ENCODE results near the gene SGTA.

The SGTA gene

GRCh38 chr19:2762783-2763496 is 20.1 kb downstream of the SGTA start:
- Histone ChIP-seq H3K27ac (ENCODE audit: low read depth, low read length, poor library complexity, severe bottlenecking) (no peak overlapping the region), H3K9me2 (ENCODE audit: low read depth, low read length) (no peaks in the 10 kb centered on the region), H3K36me3 (ENCODE audit: insufficient read depth, low read length) (peaks cover 82% of the 10 kb centered on the region), H3K4me2 (ENCODE audit: low read length) (no peak overlapping the region), H4K20me1 (ENCODE audit: insufficient read depth, low read length) (no peaks in the 10 kb centered on the region), H3K4me1 (ENCODE audit: insufficient read depth, low read length, severe bottlenecking) (no peaks in the 10 kb centered on the region), H3K79me2 (ENCODE audit: insufficient read depth, low read length) (no peaks in the 10 kb centered on the region), H2AFZ (ENCODE audit: low read length) (no peak overlapping the region), H3K9ac (ENCODE audit: low read length) (no peak overlapping the region), H3K27me3 (ENCODE audit: insufficient read depth, low read length) (no peaks in the 10 kb centered on the region), H3F3A (ENCODE audit: insufficient read depth, low read length) (no peaks in the 10 kb centered on the region), H3K9me3 (ENCODE audit: low read length) (no peaks in the 10 kb centered on the region), H3K4me3 (ENCODE audit: low read depth, low read length, poor library complexity, severe bottlenecking) (no peak overlapping the region)
- TF ChIP-seq CTCF (IDR thresholded peaks at IDR 0.05; ENCODE audit: low read length) (no peak), EZH2 (IDR thresholded peaks at IDR 0.05; ENCODE audit: borderline replicate concordance, low read length) (no peak)

- TF ChIP-seq CTCF (IDR thresholded peaks at IDR 0.05; ENCODE audit: low read length) (no peak), EZH2 (IDR thresholded peaks at IDR 0.05; ENCODE audit: borderline replicate concordance, low read length) (no peak)
- Histone ChIP-seq H3K4me3 (ENCODE audit: low read depth, low read length, poor library complexity, severe bottlenecking) (no peak overlapping the region), H3K4me2 (ENCODE audit: low read length) (no peak overlapping the region), H3K27ac (ENCODE audit: low read depth, low read length, poor library complexity, severe bottlenecking) (no peak overlapping the region), H3K9ac (ENCODE audit: low read length) (no peak overlapping the region), H3K9me2 (ENCODE audit: low read depth, low read length) (no peaks in the 10 kb centered on the region), H3F3A (ENCODE audit: insufficient read depth, low read length) (no peaks in the 10 kb centered on the region), H3K9me3 (ENCODE audit: low read length) (no peaks in the 10 kb centered on the region), H4K20me1 (ENCODE audit: insufficient read depth, low read length) (no peaks in the 10 kb centered on the region), H3K27me3 (ENCODE audit: insufficient read depth, low read length) (no peaks in the 10 kb centered on the region), H3K4me1 (ENCODE audit: insufficient read depth, low read length, severe bottlenecking) (no peaks in the 10 kb centered on the region), H2AFZ (ENCODE audit: low read length) (no peak overlapping the region), H3K36me3 (ENCODE audit: insufficient read depth, low read length) (peaks cover 83% of the 10 kb centered on the region), H3K79me2 (ENCODE audit: insufficient read depth, low read length) (no peaks in the 10 kb centered on the region)
Measured at GRCh38 chr19:2761876-2762782, 20.9 kb downstream of the SGTA start.

GRCh38 chr19:2761309-2761677 is 21.8 kb downstream of the SGTA start:
- Histone ChIP-seq H3K36me3 (ENCODE audit: insufficient read depth, low read length) (peaks cover 78% of the 10 kb centered on the region), H3K27me3 (ENCODE audit: insufficient read depth, low read length) (no peaks in the 10 kb centered on the region)

More at GRCh38 chr19:2761309-2761677, 21.8 kb downstream of the SGTA start:
- H3K9me2 ChIP-seq (ENCODE audit: low read depth, low read length) = no peaks in the 10 kb centered on the region
- no peaks in the 10 kb centered on the region for H3K79me2 ChIP-seq (ENCODE audit: insufficient read depth, low read length)
- no peak overlapping the region for H3K27ac ChIP-seq (ENCODE audit: low read depth, low read length, poor library complexity, severe bottlenecking)
- H4K20me1 ChIP-seq (ENCODE audit: insufficient read depth, low read length) = no peaks in the 10 kb centered on the region
- no peak for TF ChIP-seq EZH2 (IDR thresholded peaks at IDR 0.05; ENCODE audit: borderline replicate concordance, low read length)
- no peak for TF ChIP-seq CTCF (IDR thresholded peaks at IDR 0.05; ENCODE audit: low read length)
- no peak overlapping the region for H3K4me2 ChIP-seq (ENCODE audit: low read length)
- H2AFZ ChIP-seq (ENCODE audit: low read length) = no peak overlapping the region
- no peak overlapping the region for H3K4me3 ChIP-seq (ENCODE audit: low read depth, low read length, poor library complexity, severe bottlenecking)
- H3K4me1 ChIP-seq (ENCODE audit: insufficient read depth, low read length, severe bottlenecking) = no peaks in the 10 kb centered on the region
- no peaks in the 10 kb centered on the region for H3F3A ChIP-seq (ENCODE audit: insufficient read depth, low read length)
- no peak overlapping the region for H3K9ac ChIP-seq (ENCODE audit: low read length)
- H3K9me3 ChIP-seq (ENCODE audit: low read length) = no peaks in the 10 kb centered on the region

Measured in OCI-LY1 (cell line).